ENCODE results near the gene SEC24C. TPM values are rescaled to one million over a fixed set of nuclear protein-coding genes. Genes with fewer than 3 reads are reported as not detected.
A peak's percentile ranks its signal among the peaks of the same experiment; 100 is the strongest.

SEC24C gene
- polyA plus RNA-seq, 1 of the 3 experiments (the other 2 are of a cell fraction), result 73.6 TPM

- Histone ChIP-seq H3K4me3 (ENCODE audit: low read depth in 2 of 2, low read length in 1 of 2) (no peak overlapping the region), H3K4me1 (ENCODE audit: control insufficient read depth in 1 of 2, insufficient read depth in 2 of 2, low read depth in 1 of 2, low read length in 1 of 2) (0 out of 4 replicates have a peak, but pooled peaks cover 0 to 13% of the 10 kb centered on the region in 2 experiments), H3K4me2 (no peak overlapping the region), H3K9me2 (no peaks in the 10 kb centered on the region), H3K9ac (no peak overlapping the region), H4K20me1 (ENCODE audit: insufficient read depth) (peaks cover 17% of the 10 kb centered on the region), H3K9me3 (no peaks in the 10 kb centered on the region), H3K27ac (ENCODE audit: low read depth in 2 of 2, low read length in 1 of 2) (0 out of 4 replicates have a peak overlapping the region, but pooled peaks of 1 of the 2 experiments have one; percentile 11), H2AFZ (ENCODE audit: low read depth) (no peak overlapping the region), H3K27me3 (ENCODE audit: insufficient read depth) (no peaks in the 10 kb centered on the region), H3K36me3 (replicated peaks in 1 of 2; ENCODE audit: control insufficient read depth in 1 of 2, insufficient read depth in 2 of 2, low read length in 1 of 2) (peaks cover 80 to 86% of the 10 kb centered on the region in 2 experiments), H3F3A (replicated peaks; ENCODE audit: insufficient read depth) (peaks cover 4% of the 10 kb centered on the region), H3K79me2 (ENCODE audit: insufficient read depth) (peaks cover 38% of the 10 kb centered on the region)
- POLR2A ChIA-PET, result interaction anchor here (2.7 kb wide), 1 partner anchor 9 kb away, joined by 9 read pairs; a partner anchor contains a TSS
- CTCF ChIA-PET, result interaction anchor here (1.2 to 2.6 kb wide), 2 partner anchors 9 to 24 kb away, joined by 3 to 9 read pairs; a partner anchor contains a TSS
- 23% methylated on average over 2 of the region's 2 CpGs for WGBS (ENCODE audit: low lambda C conversion rate)
- no peak for DNase-seq
- no peak for TF ChIP-seq MAX (IDR thresholded peaks at IDR 0.05; ENCODE audit: low read depth)
- peak; percentile 20; the same call in 1 of the 2 replicates for TF ChIP-seq PBX3 (IDR thresholded peaks at IDR 0.05)
- peak; percentile 51; the same call in 1 of the 2 replicates for TF ChIP-seq FOSL2 (IDR thresholded peaks at IDR 0.05; ENCODE audit: borderline replicate concordance, low read depth)
- TF ChIP-seq JUND (IDR thresholded peaks at IDR 0.05), result peak; percentile 28; the same call in 1 of the 2 replicates
- TF ChIP-seq TCF12 (IDR thresholded peaks at IDR 0.05), result 0 out of 2 replicates have a peak, but pooled peaks have one; percentile 10
Measured at GRCh38 chr10:73762915-73763314, 18.7 kb downstream of the SEC24C start.

- peaks cover 34% of the 10 kb centered on the region for H3K79me2 ChIP-seq (ENCODE audit: insufficient read depth)
- no peaks in the 10 kb centered on the region for H3K9me3 ChIP-seq
- peaks cover 80 to 87% of the 10 kb centered on the region in 2 experiments for H3K36me3 ChIP-seq (replicated peaks in 1 of 2; ENCODE audit: control insufficient read depth in 1 of 2, insufficient read depth in 2 of 2, low read length in 1 of 2)
- 0 out of 4 replicates have a peak, but pooled peaks cover 0 to 13% of the 10 kb centered on the region in 2 experiments for H3K4me1 ChIP-seq (ENCODE audit: control insufficient read depth in 1 of 2, insufficient read depth in 2 of 2, low read depth in 1 of 2, low read length in 1 of 2)
- TF ChIP-seq SMC3 (IDR thresholded peaks at IDR 0.05; ENCODE audit: low read depth, low read length) (no peak), POLR2AphosphoS5 (IDR thresholded peaks at IDR 0.05; ENCODE audit: low read depth, low read length) (no peak), MXI1 (IDR thresholded peaks at IDR 0.05; ENCODE audit: low read depth, low read length) (no peak), ZBTB33 (IDR thresholded peaks at IDR 0.05; ENCODE audit: borderline replicate concordance, low read depth) (no peak)
- H4K20me1 ChIP-seq (ENCODE audit: insufficient read depth), result peaks cover 16% of the 10 kb centered on the region
- no peak for DNase-seq
- ChIA-PET CTCF (interaction anchor here (1.2 to 2.6 kb wide), 2 partner anchors 8 to 23 kb away, joined by 3 to 9 read pairs; a partner anchor contains a TSS), POLR2A (interaction anchor here (2.7 kb wide), 1 partner anchor 9 kb away, joined by 9 read pairs; a partner anchor contains a TSS)
- 92% methylated on average over 2 of the region's 2 CpGs for WGBS (ENCODE audit: low lambda C conversion rate)
- H3F3A ChIP-seq (replicated peaks; ENCODE audit: insufficient read depth), result peaks cover 4% of the 10 kb centered on the region
- H3K4me3 ChIP-seq (ENCODE audit: low read depth in 2 of 2, low read length in 1 of 2), result no peak overlapping the region
- H3K9ac ChIP-seq, result no peak overlapping the region
- H3K27me3 ChIP-seq (ENCODE audit: insufficient read depth), result no peaks in the 10 kb centered on the region
- no peak overlapping the region for H3K27ac ChIP-seq (ENCODE audit: low read depth in 2 of 2, low read length in 1 of 2)
- H2AFZ ChIP-seq (ENCODE audit: low read depth), result no peak overlapping the region
- H3K9me2 ChIP-seq, result no peaks in the 10 kb centered on the region
- H3K4me2 ChIP-seq, result no peak overlapping the region
Measured at GRCh38 chr10:73763343-73763742, 19.2 kb downstream of the SEC24C start.
